ENCODE data around the gene FTO.

The FTO gene

GRCh38 chr16:53900667-53901066 is 196.7 kb downstream of the FTO start:
- no peak for DNase-seq (ENCODE audit: low spot score)

DNA sequence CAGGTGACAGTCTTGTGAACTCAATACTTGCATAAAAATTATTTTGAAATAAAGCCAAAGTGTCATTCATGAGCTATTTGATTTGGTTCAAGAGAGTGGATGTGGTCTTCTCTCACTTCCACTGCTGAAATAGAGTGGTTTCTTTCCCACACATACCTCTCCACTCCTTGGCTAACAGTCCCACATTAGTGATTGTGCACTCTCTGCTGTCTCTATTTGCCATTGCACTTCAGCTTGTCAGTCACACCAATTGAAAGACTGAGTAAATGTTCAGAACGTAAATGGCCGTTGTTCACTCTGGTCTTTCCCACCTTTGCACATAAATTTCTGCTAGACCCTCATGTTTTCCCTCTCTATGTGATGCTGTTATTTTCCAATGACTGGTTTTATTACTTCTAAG is 197.5 kb downstream of the FTO start:
- no peak for DNase-seq (ENCODE audit: low spot score)

DNA sequence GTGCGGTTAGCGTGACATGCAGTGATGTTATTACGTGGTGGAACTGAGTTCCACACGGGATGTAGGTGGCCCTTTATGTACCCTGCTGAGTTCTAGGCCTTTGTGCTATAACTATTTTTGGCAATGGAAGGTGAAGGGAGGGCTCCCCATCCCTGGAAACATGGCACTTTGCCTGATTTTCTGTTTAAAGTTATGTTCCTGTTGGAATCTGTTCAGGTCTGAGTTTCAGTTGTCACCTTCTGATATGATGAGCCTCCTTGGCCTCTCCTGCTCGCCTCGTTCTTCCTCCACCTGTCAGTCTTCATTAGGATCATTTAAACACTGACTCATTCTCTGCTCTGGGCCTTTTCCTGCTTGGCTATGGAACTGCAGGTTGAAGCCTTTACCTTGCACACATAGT is 200.6 kb downstream of the FTO start:
- DNase-seq (ENCODE audit: low spot score): no peak

GRCh38 chr16:53905028-53905427 is 201.1 kb downstream of the FTO start:
- DNase-seq (ENCODE audit: low spot score): no peak

- DNase-seq (ENCODE audit: low spot score): no peak
These were observed 204.8 kb downstream of the FTO start for GRCh38 chr16:53908731-53909130.

GRCh38 chr16:53910990-53911389 is 207.0 kb downstream of the FTO start:
- no peak for DNase-seq (ENCODE audit: low spot score)

DNA sequence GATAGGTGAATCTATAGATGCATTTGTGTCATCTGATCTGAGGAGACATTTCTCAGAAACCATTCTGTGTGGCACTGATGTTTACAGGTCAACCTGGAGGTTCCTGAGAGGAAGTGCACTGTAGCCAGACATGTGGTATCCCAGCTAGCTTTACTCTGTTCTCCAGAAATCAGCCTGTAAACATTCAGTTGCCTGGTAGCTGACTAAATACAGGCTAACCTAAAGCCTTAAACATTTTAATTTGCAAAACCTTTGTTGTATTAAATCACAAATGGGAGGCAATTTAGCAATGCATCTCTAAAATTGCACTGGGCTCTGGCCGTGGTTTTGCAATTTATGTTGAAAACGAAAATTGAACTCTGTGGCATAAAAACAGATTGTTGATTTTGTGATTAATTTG is 207.6 kb downstream of the FTO start:
- no peak for DNase-seq (ENCODE audit: low spot score)

- no peak for DNase-seq (ENCODE audit: low spot score)
These were observed 208.2 kb downstream of the FTO start for GRCh38 chr16:53912155-53912554.

GRCh38 chr16:53913099-53913870 is 209.3 kb downstream of the FTO start:
- DNase-seq (ENCODE audit: low spot score): peak; percentile 82

- DNase-seq (ENCODE audit: low spot score): peak; percentile 34
These were observed 210.0 kb downstream of the FTO start for GRCh38 chr16:53913920-53914319.

- no peak for DNase-seq (ENCODE audit: low spot score)
These were observed 210.8 kb downstream of the FTO start for GRCh38 chr16:53914736-53915135.

GRCh38 chr16:53915452-53916160 is 211.7 kb downstream of the FTO start:
- no peak for DNase-seq (ENCODE audit: low spot score)

DNA sequence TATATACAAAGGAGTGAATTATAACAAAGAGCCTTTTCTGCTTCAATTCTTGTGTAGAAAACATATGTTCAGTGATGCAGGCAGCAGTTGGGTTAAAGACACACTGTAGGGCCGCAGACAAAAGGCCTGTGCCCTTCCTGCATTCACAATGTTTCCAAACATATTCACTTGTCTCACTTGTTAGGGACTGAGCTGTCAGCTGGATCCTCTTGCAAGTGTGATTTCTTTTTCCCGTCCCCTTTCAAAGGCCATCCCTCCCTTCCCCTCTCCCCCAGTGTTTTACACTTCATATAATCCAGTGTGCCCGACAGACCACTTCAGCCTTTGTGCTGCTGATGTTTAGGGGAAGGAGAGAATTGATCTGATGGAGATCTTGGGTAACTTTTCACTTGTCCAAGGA is 217.0 kb downstream of the FTO start:
- DNase-seq (ENCODE audit: low spot score): no peak

DNA sequence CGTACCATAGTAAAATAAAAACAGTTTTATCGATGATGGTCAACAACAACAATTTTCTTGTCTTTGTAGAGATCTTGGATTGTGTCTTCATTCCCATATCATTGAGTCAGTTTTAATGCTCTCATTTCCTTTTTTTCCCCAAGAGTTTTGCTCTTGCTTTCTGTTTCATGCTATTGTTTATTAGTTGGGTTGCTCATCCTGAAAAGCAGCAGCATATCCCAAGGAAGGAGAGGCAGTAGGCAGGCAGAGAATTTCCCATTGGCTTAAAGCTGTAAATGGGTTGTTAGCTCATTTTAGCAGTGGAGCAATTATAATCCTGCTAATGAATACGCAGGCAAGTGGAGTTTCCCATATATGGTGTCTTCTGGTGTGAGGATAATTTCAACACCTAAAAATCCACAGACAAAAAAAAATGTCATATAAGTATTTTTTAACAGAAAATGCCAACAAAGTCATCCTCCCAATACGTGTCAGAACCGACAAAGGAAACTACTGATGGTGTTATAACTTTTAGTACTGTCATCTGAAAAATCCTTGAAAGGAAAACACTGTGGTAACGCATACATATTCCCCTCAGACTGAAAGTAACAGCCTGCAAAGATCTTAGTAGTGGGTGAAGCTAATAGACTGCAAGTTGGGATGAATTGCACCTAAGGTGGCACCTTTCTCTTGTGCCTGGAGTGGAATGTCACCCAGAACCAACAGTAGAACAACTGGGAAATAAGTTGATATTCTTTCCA is 218.3 kb downstream of the FTO start:
- DNase-seq (ENCODE audit: low spot score): no peak

- DNase-seq (ENCODE audit: low spot score): no peak
These were observed 219.0 kb downstream of the FTO start for GRCh38 chr16:53922807-53923571.

GRCh38 chr16:53924331-53925106 is 220.6 kb downstream of the FTO start:
- no peak for DNase-seq (ENCODE audit: low spot score)

GRCh38 chr16:53925107-53925410 is 221.1 kb downstream of the FTO start:
- DNase-seq (ENCODE audit: low spot score): no peak

DNA sequence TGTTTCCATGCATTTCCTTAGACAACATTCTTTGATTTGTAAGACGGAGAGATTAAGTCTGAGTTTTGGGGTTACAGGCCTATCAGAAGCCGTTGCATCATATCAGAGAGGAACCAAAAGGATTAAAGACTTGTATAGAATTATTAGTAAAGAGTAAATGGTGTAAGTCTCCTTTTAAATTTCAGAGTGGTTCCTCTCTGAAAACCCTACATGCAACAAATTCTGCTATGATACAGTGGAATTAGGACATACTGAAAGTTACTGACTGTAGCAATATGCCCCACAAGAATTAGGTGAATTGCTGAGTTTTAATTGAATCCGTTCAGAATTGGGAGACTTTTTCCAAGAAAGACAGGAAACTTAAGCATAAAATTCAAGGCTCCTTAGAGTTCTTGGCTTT is 221.6 kb downstream of the FTO start:
- DNase-seq (ENCODE audit: low spot score): no peak

- DNase-seq (ENCODE audit: low spot score): no peak
These were observed 222.3 kb downstream of the FTO start for GRCh38 chr16:53926209-53926608.

DNA sequence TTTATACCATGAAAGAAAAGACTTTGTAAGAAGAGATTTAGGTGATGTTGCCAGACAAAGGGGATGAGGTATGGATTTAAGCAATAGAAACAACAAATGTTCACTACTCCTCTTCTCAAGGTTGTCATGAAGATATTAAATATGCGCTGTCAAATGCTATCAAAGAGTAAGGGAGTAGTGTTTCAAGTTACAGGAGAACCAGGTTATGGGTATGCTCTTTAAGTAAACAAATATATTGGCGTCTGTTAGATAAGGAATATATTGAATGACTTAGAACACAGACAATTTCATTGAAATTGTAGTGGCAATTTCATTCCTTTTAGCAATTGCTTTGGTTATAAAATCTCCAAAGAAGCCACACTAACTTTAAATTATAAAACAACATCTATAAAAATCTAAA is 229.0 kb downstream of the FTO start:
- no peak for DNase-seq (ENCODE audit: low spot score)

DNA sequence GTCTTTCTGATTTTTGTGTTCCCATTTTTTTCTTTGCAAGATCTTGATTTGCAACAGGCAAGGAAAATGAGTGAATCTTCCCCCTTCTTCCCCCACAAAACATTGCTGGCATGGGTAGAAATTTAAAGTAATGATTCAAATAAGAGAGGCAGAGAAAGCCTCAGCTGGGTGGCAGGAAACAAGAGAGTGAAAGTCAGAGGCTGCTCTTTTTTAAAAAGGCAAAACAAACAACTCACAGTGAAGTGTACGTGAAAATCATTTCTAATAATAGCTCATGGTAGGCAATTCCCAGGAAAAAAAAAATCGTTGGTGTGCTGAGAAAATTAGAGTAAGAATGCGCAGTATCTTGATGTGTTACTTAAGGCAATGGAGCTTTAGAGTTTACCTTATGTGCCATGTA is 229.5 kb downstream of the FTO start:
- DNase-seq (ENCODE audit: low spot score): no peak

DNA sequence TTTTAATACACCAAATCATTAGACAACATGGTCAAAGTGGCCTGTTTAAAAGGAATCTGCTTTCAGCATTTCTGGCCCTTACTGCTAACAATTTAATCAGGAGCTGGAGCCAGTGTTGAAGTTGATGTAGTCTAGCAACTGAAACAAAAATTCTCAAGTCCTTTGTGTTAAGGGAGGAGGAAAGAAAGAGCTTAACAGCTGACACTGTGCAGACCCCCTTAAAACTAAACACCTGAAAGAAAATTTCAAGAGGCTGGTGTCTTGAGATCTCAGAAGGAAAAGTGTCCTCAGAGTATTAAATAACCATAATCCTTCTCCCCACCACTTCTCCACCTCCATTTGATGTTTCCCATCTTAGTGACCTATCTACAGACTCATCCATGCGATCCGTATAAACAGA is 232.1 kb downstream of the FTO start:
- no peak for DNase-seq (ENCODE audit: low spot score)

Measured in AG20443 (cell line).